GM23338 (cell line): ENCODE data around the gene GNPTG. TPM values are rescaled to one million over a fixed set of nuclear protein-coding genes. Genes with fewer than 3 reads are reported as not detected.

Source experiments
- ATAC-seq: fragments of 200-7000 bp; cut with Tn5 transposase; 3 replicates; pipeline ENCODE4 v1.9.1; 2020
- DNase-seq: peaks from one replicate; pipeline ENCODE4 v3.0.0-alpha.2; 2015; ENCODE audit warnings: low spot score
- H2AFZ ChIP-seq: fragments of 200-600 bp; sonication (generic); 2 replicates; pipeline ENCODE4 v1.8.0; 2016; ENCODE audit warnings: antibody characterized with exemption, mild to moderate bottlenecking, moderate library complexity
- H3F3A ChIP-seq: fragments of 200-600 bp; sonication (generic); replicated peaks from 2 replicates; pipeline ENCODE4 v1.8.0; 2017; ENCODE audit warnings: antibody characterized with exemption, mixed run types, low read depth
- H3K27ac ChIP-seq: fragments of 200-600 bp; sonication (generic); 2 replicates; pipeline ENCODE4 v1.6.1; 2016; ENCODE audit warnings: low read depth
- H3K27me3 ChIP-seq: fragments of 200-600 bp; sonication (generic); 2 replicates; pipeline ENCODE4 v1.8.0; 2016; ENCODE audit warnings: mild to moderate bottlenecking, mixed run types, moderate library complexity; ENCODE audit not compliant: insufficient read depth
- H3K36me3 ChIP-seq: fragments of 200-600 bp; sonication (generic); 2 replicates; pipeline ENCODE4 v1.8.0; 2016; ENCODE audit warnings: mild to moderate bottlenecking; ENCODE audit not compliant: insufficient read depth
- H3K4me1 ChIP-seq: fragments of 200-600 bp; sonication (generic); 2 replicates; pipeline ENCODE4 v1.8.0; 2016; ENCODE audit warnings: mild to moderate bottlenecking, moderate library complexity; ENCODE audit not compliant: insufficient read depth
- H3K4me2 ChIP-seq: fragments of 200-600 bp; sonication (generic); 2 replicates; pipeline ENCODE4 v1.7.1; 2017; ENCODE audit warnings: mixed run types
- H3K4me3 ChIP-seq: fragments of 200-600 bp; sonication (generic); 2 replicates; pipeline ENCODE4 v1.6.1; 2016; ENCODE audit warnings: mixed run types
- H3K79me2 ChIP-seq: fragments of 200-600 bp; sonication (generic); replicated peaks from 2 replicates; pipeline ENCODE4 v1.8.0; 2017; ENCODE audit warnings: mild to moderate bottlenecking; ENCODE audit not compliant: insufficient read depth
- H3K9me2 ChIP-seq: fragments of 200-600 bp; sonication (generic); 2 replicates; pipeline ENCODE4 v1.8.0; 2017; ENCODE audit not compliant: insufficient read depth
- H4K20me1 ChIP-seq: fragments of 200-600 bp; sonication (generic); replicated peaks from 2 replicates; pipeline ENCODE4 v1.8.0; 2017; ENCODE audit warnings: mild to moderate bottlenecking; ENCODE audit not compliant: insufficient read depth
- H3K27ac Mint-ChIP-seq: 2 replicates; pipeline ENCODE4 v1.8.0; 2020; ENCODE audit warnings: inconsistent platforms, mild to moderate bottlenecking, moderate library complexity, mixed read lengths
- H3K27me3 Mint-ChIP-seq: 3 replicates; pipeline ENCODE4 v1.8.0; 2022; ENCODE audit warnings: low read depth, mild to moderate bottlenecking, moderate library complexity, mixed read lengths, inconsistent platforms; ENCODE audit not compliant: insufficient read depth, poor library complexity
- H3K36me3 Mint-ChIP-seq: 3 replicates; pipeline ENCODE4 v1.8.0; 2021; ENCODE audit warnings: low read depth, mild to moderate bottlenecking, inconsistent platforms, moderate library complexity, mixed read lengths
- H3K4me1 Mint-ChIP-seq: 3 replicates; pipeline ENCODE4 v1.8.0; 2020; ENCODE audit warnings: mild to moderate bottlenecking, inconsistent platforms, mixed read lengths
- H3K4me3 Mint-ChIP-seq: 3 replicates; pipeline ENCODE4 v1.8.0; 2021; ENCODE audit warnings: moderate library complexity, mild to moderate bottlenecking, inconsistent platforms, mixed read lengths
- H3K9me3 Mint-ChIP-seq: 3 replicates; pipeline ENCODE4 v1.8.0; 2020; ENCODE audit warnings: moderate library complexity, mild to moderate bottlenecking, inconsistent platforms, mixed read lengths
- CREB1 ChIP-seq: fragments of 250-450 bp; sonication (Bioruptor Pico); IDR thresholded peaks from 2 replicates; pipeline ENCODE4 v1.5.0; 2020; ENCODE audit warnings: low read depth, mild to moderate bottlenecking, moderate library complexity
- CTCF ChIP-seq, 2 experiments: fragments of 200-600 bp in 1 of 2; sonication (generic) in 1 of 2; conservative IDR thresholded peaks; 2 replicates each; pipeline versions ENCODE4 v1.5.1 to v1.6.1; 2016 to 2017; ENCODE audit warnings: antibody characterized with exemption in 2 of 2, low read depth in 2 of 2, mild to moderate bottlenecking in 2 of 2, moderate library complexity in 1 of 2
- ETS1 ChIP-seq: IDR thresholded peaks from 2 replicates; pipeline ENCODE4 v1.6.1; 2016; ENCODE audit warnings: antibody characterized with exemption
- NANOG ChIP-seq: IDR thresholded peaks from 2 replicates; pipeline ENCODE4 v1.6.1; 2016; ENCODE audit warnings: antibody characterized with exemption, borderline replicate concordance
- POLR2AphosphoS5 ChIP-seq: IDR thresholded peaks from 2 replicates; pipeline ENCODE4 v1.6.1; 2016; ENCODE audit warnings: antibody characterized with exemption, low read depth
- STAT1 ChIP-seq: IDR thresholded peaks from one replicate; pipeline ENCODE4 v1.6.1; 2016; ENCODE audit warnings: antibody characterized with exemption; ENCODE audit not compliant: unreplicated experiment
- ZNF114 ChIP-seq: fragments of 250-450 bp; sonication (Bioruptor Pico); IDR thresholded peaks from 2 replicates; pipeline ENCODE4 v1.5.0; 2020; ENCODE audit warnings: mild to moderate bottlenecking, moderate library complexity
- ZNF462 ChIP-seq: fragments of 250-450 bp; sonication (Bioruptor Pico); IDR thresholded peaks from 2 replicates; pipeline ENCODE4 v1.5.0; 2020; ENCODE audit warnings: mild to moderate bottlenecking, moderate library complexity
- polyA plus RNA-seq: library from polyadenylated mRNA; unstranded; fragments of >200 nt; fragmentation: Nextera tagmentation; extraction: Ambion mirVana; gene quantifications from 2 replicates; pipeline ENCODE4 v1.2.1, GENCODE V29; 2016
- total RNA-seq: library from RNA; depleted of rRNA; stranded (reverse); fragments of >200 nt; shearing (Covaris generic); gene quantifications from 2 replicates; pipeline ENCODE4 v1.2.3, GENCODE V29; 2014

Gene GNPTG
- total and polyA plus RNA-seq, 2 experiments from 2014 or later: 23.3 to 41.0 TPM

- TF ChIP-seq ZNF462 (CRISPR knock-in tag) (no peak), POLR2AphosphoS5 (no peak), CTCF (conservative IDR thresholded peaks at IDR 0.05; ENCODE audit: low read depth in 2 of 2) (no peak), ETS1 (no peak)
Measured at GRCh38 chr16:1361685-1362360, 10.1 kb downstream of the GNPTG start (continued).

- Histone ChIP-seq H3K79me2 (peaks cover 40% of the 10 kb centered on the region), H4K20me1 (peaks cover 26% of the 10 kb centered on the region), H2AFZ (no peak overlapping the region), H3K27me3 (no peaks in the 10 kb centered on the region), H3K9me2 (no peaks in the 10 kb centered on the region), H3F3A (peaks cover 24% of the 10 kb centered on the region), H3K4me2 (no peak overlapping the region), H3K27ac (no peak overlapping the region), H3K36me3 (peaks cover 8% of the 10 kb centered on the region; the same call in 1 of the 2 replicates), H3K4me3 (no peak overlapping the region), H3K4me1 (no peaks in the 10 kb centered on the region)
- Mint-ChIP-seq H3K9me3 (no peaks in the 10 kb centered on the region), H3K27me3 (peaks cover 11% of the 10 kb centered on the region), H3K27ac (no peak overlapping the region), H3K4me1 (no peaks in the 10 kb centered on the region), H3K36me3 (peaks cover 55% of the 10 kb centered on the region), H3K4me3 (no peak overlapping the region)
- ATAC-seq (no peak), DNase-seq (no peak)
- no peak for TF ChIP-seq STAT1
- no peak for TF ChIP-seq POLR2AphosphoS5
- no peak for TF ChIP-seq ZNF114 (CRISPR knock-in tag)
- TF ChIP-seq CREB1 (CRISPR knock-in tag): no peak
- TF ChIP-seq NANOG: no peak
Measured at GRCh38 chr16:1362807-1363206, 11.1 kb downstream of the GNPTG start.
